Neural progenitor cell (in vitro differentiated cells): Measurements from ENCODE around the gene ZKSCAN5. TPM values are rescaled to one million over a fixed set of nuclear protein-coding genes. Genes with fewer than 3 reads are reported as not detected.
A peak's percentile ranks its signal among the peaks of the same experiment; 100 is the strongest.

Experiments
- DNase-seq: peaks from one replicate; pipeline ENCODE4 v3.0.0-alpha.2; 2016; ENCODE audit warnings: low spot score
- H2AFZ ChIP-seq: fragments of 200-600 bp; sonication (generic); replicated peaks from 2 replicates; pipeline ENCODE4 v1.6.1; 2016; ENCODE audit warnings: antibody characterized with exemption
- H3F3A ChIP-seq: fragments of 200-600 bp; sonication (generic); 2 replicates; pipeline ENCODE4 v1.6.1; 2016; ENCODE audit warnings: antibody characterized with exemption, low read depth
- H3K27ac ChIP-seq: fragments of 200-600 bp; sonication (generic); 2 replicates; pipeline ENCODE4 v1.5.1; 2016; ENCODE audit warnings: mild to moderate bottlenecking
- H3K27me3 ChIP-seq: fragments of 200-600 bp; sonication (generic); 2 replicates; pipeline ENCODE4 v1.6.1; 2016; ENCODE audit warnings: mild to moderate bottlenecking, moderate library complexity
- H3K36me3 ChIP-seq: fragments of 200-600 bp; sonication (generic); 2 replicates; pipeline ENCODE4 v1.5.1; 2016
- H3K4me1 ChIP-seq: fragments of 200-600 bp; sonication (generic); 2 replicates; pipeline ENCODE4 v1.6.1; 2016; ENCODE audit warnings: mixed run types
- H3K4me2 ChIP-seq: fragments of 200-600 bp; sonication (generic); 2 replicates; pipeline ENCODE4 v1.6.1; 2016
- H3K4me3 ChIP-seq: fragments of 200-600 bp; sonication (generic); 2 replicates; pipeline ENCODE4 v1.5.1; 2016
- H3K79me2 ChIP-seq: fragments of 200-600 bp; sonication (generic); 2 replicates; pipeline ENCODE4 v1.6.1; 2016; ENCODE audit warnings: low read depth
- H3K9ac ChIP-seq: fragments of 200-600 bp; sonication (generic); 2 replicates; pipeline ENCODE4 v1.6.1; 2016
- H3K9me3 ChIP-seq: fragments of 200-600 bp; sonication (generic); 2 replicates; pipeline ENCODE4 v1.5.1; 2016; ENCODE audit warnings: low read depth
- H4K20me1 ChIP-seq: fragments of 200-600 bp; sonication (generic); 2 replicates; pipeline ENCODE4 v1.6.1; 2016; ENCODE audit warnings: low read depth
- H3K27ac Mint-ChIP-seq: 3 replicates; pipeline ENCODE4 v1.8.0; 2021; ENCODE audit warnings: mixed read lengths
- H3K27me3 Mint-ChIP-seq: 2 replicates; pipeline ENCODE4 v1.8.0; 2022; ENCODE audit warnings: low read depth, mild to moderate bottlenecking, inconsistent platforms, moderate library complexity, mixed read lengths; ENCODE audit not compliant: insufficient read depth
- H3K36me3 Mint-ChIP-seq: 3 replicates; pipeline ENCODE4 v1.8.0; 2021; ENCODE audit warnings: mixed read lengths
- H3K4me1 Mint-ChIP-seq: 3 replicates; pipeline ENCODE4 v1.8.0; 2021; ENCODE audit warnings: mixed read lengths
- H3K4me3 Mint-ChIP-seq: 3 replicates; pipeline ENCODE4 v1.8.0; 2021; ENCODE audit warnings: mild to moderate bottlenecking, moderate library complexity, mixed read lengths
- H3K9me3 Mint-ChIP-seq: 3 replicates; pipeline ENCODE4 v1.8.0; 2020; ENCODE audit warnings: mixed read lengths
- EZH2 ChIP-seq: fragments of 200-600 bp; sonication (generic); IDR thresholded peaks from 2 replicates; pipeline ENCODE4 v1.6.1; 2017; ENCODE audit warnings: antibody characterized with exemption, mild to moderate bottlenecking, moderate library complexity
- EZH2phosphoT487 ChIP-seq: fragments of 200-600 bp; sonication (generic); IDR thresholded peaks from 2 replicates; pipeline ENCODE4 v1.6.1; 2017; ENCODE audit warnings: antibody characterized with exemption
- total RNA-seq: library from RNA; depleted of rRNA; stranded (reverse); fragments of >200 nt; gene quantifications from 2 replicates; pipeline ENCODE4 v1.2.3, GENCODE V29; 2015; ENCODE audit warnings: low replicate concordance
- TF ChIP-seq, protein P1 (sequence below): fragments of 200-600 bp; sonication (generic); IDR thresholded peaks from 2 replicates; pipeline ENCODE4 v1.5.1; 2017; ENCODE audit warnings: antibody characterized with exemption, mild to moderate bottlenecking

Gene ZKSCAN5
- total RNA-seq, 1 donor from 2014 or later: 23.3 TPM

- Mint-ChIP-seq H3K27ac (no peak overlapping the region), H3K4me3 (no peak overlapping the region), H3K9me3 (peaks cover 21% of the 10 kb centered on the region), H3K36me3 (peaks cover 37% of the 10 kb centered on the region), H3K4me1 (no peaks in the 10 kb centered on the region), H3K27me3 (peaks cover 3% of the 10 kb centered on the region)
- H2AFZ ChIP-seq: no peak overlapping the region
- no peaks in the 10 kb centered on the region for H3K27me3 ChIP-seq
- no peak overlapping the region for H3K4me3 ChIP-seq
- no peak overlapping the region for H3K9ac ChIP-seq
- H3K79me2 ChIP-seq: peaks cover 6% of the 10 kb centered on the region
- TF ChIP-seq EZH2 (no peak), EZH2phosphoT487 (no peak)
- TF ChIP-seq, protein P1, sequence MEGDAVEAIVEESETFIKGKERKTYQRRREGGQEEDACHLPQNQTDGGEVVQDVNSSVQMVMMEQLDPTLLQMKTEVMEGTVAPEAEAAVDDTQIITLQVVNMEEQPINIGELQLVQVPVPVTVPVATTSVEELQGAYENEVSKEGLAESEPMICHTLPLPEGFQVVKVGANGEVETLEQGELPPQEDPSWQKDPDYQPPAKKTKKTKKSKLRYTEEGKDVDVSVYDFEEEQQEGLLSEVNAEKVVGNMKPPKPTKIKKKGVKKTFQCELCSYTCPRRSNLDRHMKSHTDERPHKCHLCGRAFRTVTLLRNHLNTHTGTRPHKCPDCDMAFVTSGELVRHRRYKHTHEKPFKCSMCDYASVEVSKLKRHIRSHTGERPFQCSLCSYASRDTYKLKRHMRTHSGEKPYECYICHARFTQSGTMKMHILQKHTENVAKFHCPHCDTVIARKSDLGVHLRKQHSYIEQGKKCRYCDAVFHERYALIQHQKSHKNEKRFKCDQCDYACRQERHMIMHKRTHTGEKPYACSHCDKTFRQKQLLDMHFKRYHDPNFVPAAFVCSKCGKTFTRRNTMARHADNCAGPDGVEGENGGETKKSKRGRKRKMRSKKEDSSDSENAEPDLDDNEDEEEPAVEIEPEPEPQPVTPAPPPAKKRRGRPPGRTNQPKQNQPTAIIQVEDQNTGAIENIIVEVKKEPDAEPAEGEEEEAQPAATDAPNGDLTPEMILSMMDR: no peak
- peaks cover 15% of the 10 kb centered on the region for H3K36me3 ChIP-seq
- H3F3A ChIP-seq: peaks cover 12% of the 10 kb centered on the region
- no peak overlapping the region for H3K27ac ChIP-seq
- H3K4me2 ChIP-seq: no peak overlapping the region
- DNase-seq: no peak
- no peaks in the 10 kb centered on the region for H3K4me1 ChIP-seq
- H4K20me1 ChIP-seq: no peaks in the 10 kb centered on the region
- no peaks in the 10 kb centered on the region for H3K9me3 ChIP-seq
These were observed 13.6 kb upstream of the ZKSCAN5 start for GRCh38 chr7:99490878-99491277.

GRCh38 chr7:99493823-99494222, 10.6 kb upstream of the ZKSCAN5 start:
- Histone ChIP-seq H3K9me3 (no peaks in the 10 kb centered on the region), H3K4me2 (no peak overlapping the region), H3K4me3 (no peak overlapping the region), H4K20me1 (peaks cover 11% of the 10 kb centered on the region), H3K27ac (no peak overlapping the region), H3K27me3 (no peaks in the 10 kb centered on the region), H3K4me1 (peaks cover 11% of the 10 kb centered on the region), H3K36me3 (peaks cover 15% of the 10 kb centered on the region), H2AFZ (no peak overlapping the region), H3K9ac (no peak overlapping the region), H3K79me2 (peaks cover 36% of the 10 kb centered on the region), H3F3A (peaks cover 5% of the 10 kb centered on the region)
- H3K9me3 Mint-ChIP-seq: peaks cover 21% of the 10 kb centered on the region
- H3K36me3 Mint-ChIP-seq: peaks cover 49% of the 10 kb centered on the region
- peaks cover 12% of the 10 kb centered on the region for H3K4me1 Mint-ChIP-seq
- no peak overlapping the region for H3K4me3 Mint-ChIP-seq
- H3K27me3 Mint-ChIP-seq: peaks cover 3% of the 10 kb centered on the region
- TF ChIP-seq EZH2phosphoT487 (no peak), EZH2 (no peak)
- TF ChIP-seq, protein P1: no peak
- DNase-seq: no peak
- no peak overlapping the region for H3K27ac Mint-ChIP-seq

GRCh38 chr7:99497766-99498545, 6.5 kb upstream of the ZKSCAN5 start:
- Histone ChIP-seq H3F3A (peaks cover 18% of the 10 kb centered on the region), H3K79me2 (peaks cover 55% of the 10 kb centered on the region), H3K9ac (peak overlapping the region; percentile 43), H3K36me3 (peaks cover 12% of the 10 kb centered on the region), H2AFZ (no peak overlapping the region), H3K9me3 (no peaks in the 10 kb centered on the region), H3K27me3 (no peaks in the 10 kb centered on the region), H3K27ac (no peak overlapping the region), H4K20me1 (peaks cover 20% of the 10 kb centered on the region), H3K4me3 (peak overlapping the region; percentile 84), H3K4me1 (peaks cover 12% of the 10 kb centered on the region), H3K4me2 (peak overlapping the region; percentile 80)
- Mint-ChIP-seq H3K9me3 (peaks cover 16% of the 10 kb centered on the region), H3K36me3 (peaks cover 34% of the 10 kb centered on the region), H3K4me1 (peaks cover 25% of the 10 kb centered on the region), H3K27ac (no peak overlapping the region), H3K4me3 (peak overlapping the region; percentile 100), H3K27me3 (peaks cover 3% of the 10 kb centered on the region)
- no peak for DNase-seq
- TF ChIP-seq EZH2phosphoT487 (no peak), EZH2 (no peak)
- TF ChIP-seq, protein P1: no peak
